ENCODE measurements around the gene PGAP2. TPM values are rescaled to one million over a fixed set of nuclear protein-coding genes. Genes with fewer than 3 reads are reported as not detected.

The PGAP2 gene
- total and polyA plus RNA-seq, 2 of the 4 experiments (the other 2 are of a cell fraction) = 10.6 to 31.3 TPM

DNA sequence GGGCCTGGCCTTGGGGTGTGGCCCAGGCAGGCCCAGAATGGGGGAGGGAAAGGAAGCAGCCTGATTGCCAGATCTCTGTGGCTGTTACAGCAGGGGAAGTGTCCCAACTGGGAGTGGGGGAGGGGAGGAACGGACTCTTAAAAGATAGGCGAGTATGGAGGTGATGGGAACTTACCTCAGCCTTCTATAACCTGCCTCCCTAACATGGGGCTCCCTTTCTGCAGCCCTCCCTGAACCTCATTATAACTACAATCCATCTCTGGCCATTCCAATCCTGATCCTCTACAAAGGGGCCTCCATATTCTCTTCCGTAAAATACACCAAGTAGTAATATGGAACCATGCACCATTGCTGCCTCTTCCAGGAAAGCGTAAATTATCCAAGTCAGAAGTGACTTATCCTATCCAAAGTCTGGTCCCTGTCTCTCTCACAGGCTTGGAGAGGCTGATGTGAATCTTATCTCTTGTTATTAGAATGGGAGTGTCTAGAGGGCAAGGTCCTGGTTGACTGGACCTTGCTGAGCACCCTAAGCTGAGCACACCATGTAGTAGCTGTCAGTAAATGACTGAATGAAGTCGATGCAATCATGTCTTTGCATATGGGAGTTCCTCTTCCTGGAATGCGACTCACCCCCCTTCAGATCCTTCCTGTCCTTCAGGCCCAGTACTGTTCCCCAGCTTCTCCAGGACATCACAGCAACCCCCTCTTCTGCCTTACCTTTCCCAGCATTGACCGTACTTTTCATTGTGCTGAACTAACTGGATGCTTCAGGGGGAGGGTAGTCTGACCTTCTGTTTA lies 26.5 kb downstream of the PGAP2 start:
- no peak overlapping the region for H3K27ac ChIP-seq (ENCODE audit: insufficient read depth, low read length)
- POLR2A ChIA-PET (ENCODE audit: unreplicated experiment) = no interaction called here
- no peak overlapping the region for H4K5ac ChIP-seq (ENCODE audit: low read depth, low read length)
- H3K4ac ChIP-seq (ENCODE audit: low read depth, low read length) = peak overlapping the region; percentile 34; the same call in 1 of the 2 replicates
- peak overlapping the region; percentile 14; the same call in 1 of the 2 replicates for H3K14ac ChIP-seq (replicated peaks; ENCODE audit: low read depth, low read length)
- CTCF ChIA-PET = no interaction called here
- dilution Hi-C loops (cut with HindIII; ENCODE audit: low sequenced_read_pairs, unreplicated experiment) (no loop called here), in situ Hi-C loops (cut with MboI; ENCODE audit: low sequenced_read_pairs) (no loop called here), intact Hi-C loops (cut with micrococcal nuclease) (no loop called here)
- TF ChIP-seq POLR2A (IDR thresholded peaks at IDR 0.05; ENCODE audit: low read depth, low read length) (no peak), FOS (IDR thresholded peaks at IDR 0.05; ENCODE audit: low read depth, low read length) (no peak), MXI1 (IDR thresholded peaks at IDR 0.05; ENCODE audit: borderline replicate concordance, low read depth, low read length) (no peak), CEBPB (IDR thresholded peaks at IDR 0.05; ENCODE audit: low read depth, low read length) (peak; percentile 27; the same call in 1 of the 2 replicates), MAFK (IDR thresholded peaks at IDR 0.05; ENCODE audit: low read depth, low read length) (no peak)
- H3K4me1 ChIP-seq (ENCODE audit: control insufficient read depth, insufficient read depth, low read length) = peaks cover 22% of the 10 kb centered on the region
- H2AK9ac ChIP-seq (replicated peaks; ENCODE audit: low read depth, low read length, poor library complexity) = peak overlapping the region; percentile 57
- no peak overlapping the region for H3K4me3 ChIP-seq (ENCODE audit: insufficient read depth, low read depth, low read length)
- peaks cover 60 to 97% of the 10 kb centered on the region in 2 experiments for H3K79me1 ChIP-seq (ENCODE audit: low read depth in 1 of 2, low read length in 2 of 2)
- H2AK5ac ChIP-seq (ENCODE audit: low read depth, low read length) = peak overlapping the region; percentile 48; the same call in 1 of the 2 replicates
- H2BK15ac ChIP-seq (ENCODE audit: low read depth, low read length) = no peak overlapping the region
- WGBS, 2 experiments (ENCODE audit: extremely low coverage in 2 of 2, insufficient read length in 1 of 2) = 60% methylated on average over 1 of the region's 7 CpGs; no CpG with 5 or more reads in 1 of the 2 experiments
- H3K18ac ChIP-seq (ENCODE audit: low read depth, low read length) = no peak overlapping the region
- H3K56ac ChIP-seq (ENCODE audit: extremely low read depth, insufficient read depth, low read length) = no peak overlapping the region
- ATAC-seq (ENCODE audit: low read depth) (no peak), DNase-seq (peak; percentile 27)
- no peaks in the 10 kb centered on the region for H3K9me3 ChIP-seq (ENCODE audit: control insufficient read depth, insufficient read depth, low read length)
- H3K27me3 ChIP-seq (ENCODE audit: control insufficient read depth, insufficient read depth, low read length) = no peaks in the 10 kb centered on the region
- H3K9ac ChIP-seq (ENCODE audit: low read depth, low read length) = no peak overlapping the region
- H2AFZ ChIP-seq (replicated peaks; ENCODE audit: low read length, poor library complexity) = no peak overlapping the region
- no peak overlapping the region for H2BK120ac ChIP-seq (ENCODE audit: low read depth, low read length)
- H3K23ac ChIP-seq (ENCODE audit: low read depth, low read length) = peak overlapping the region; percentile 61
- H3K36me3 ChIP-seq (ENCODE audit: control insufficient read depth, insufficient read depth, low read length) = peaks cover 8% of the 10 kb centered on the region
- H2BK20ac ChIP-seq (ENCODE audit: low read depth, low read length) = no peak overlapping the region
- peaks cover 95% of the 10 kb centered on the region for H4K20me1 ChIP-seq (ENCODE audit: insufficient read depth, low read length)
- no peak overlapping the region for H3K4me2 ChIP-seq (ENCODE audit: low read depth, low read length)
- H2BK5ac ChIP-seq (ENCODE audit: low read depth, low read length, poor library complexity, severe bottlenecking) = no peak overlapping the region
- no peak overlapping the region for H4K8ac ChIP-seq (ENCODE audit: low read depth in 2 of 2, low read length in 2 of 2)
- BruUV-seq (replicated peaks) = no TSS peak
- peak overlapping the region; percentile 1; the same call in 1 of the 2 replicates for H4K91ac ChIP-seq (ENCODE audit: insufficient read depth, low read depth, low read length)
- H3K9me1 ChIP-seq (ENCODE audit: insufficient read depth, low read length) = peaks cover 59% of the 10 kb centered on the region
